Tongue (tissue), 3 donors: ENCODE measurements around the gene YIPF5. TPM values are rescaled to one million over a fixed set of nuclear protein-coding genes. Genes with fewer than 3 reads are reported as not detected.

Experiments
- DNase-seq: peaks from one replicate; pipeline ENCODE4 v3.0.0-alpha.2; 2015
- small RNA-seq: library from RNA; depleted of rRNA; stranded (forward); fragments of <200 nt; gene quantifications from one replicate; pipeline ENCODE3, GENCODE V24; 2014; ENCODE audit warnings: low replicate concordance
- total RNA-seq: library from RNA; depleted of rRNA; stranded (reverse); fragments of >200 nt; gene quantifications from one replicate; pipeline ENCODE4 v1.2.3, GENCODE V29; 2014

Gene YIPF5
- total RNA-seq, 1 donor from 2014 or later: 59.2 TPM

DNA sequence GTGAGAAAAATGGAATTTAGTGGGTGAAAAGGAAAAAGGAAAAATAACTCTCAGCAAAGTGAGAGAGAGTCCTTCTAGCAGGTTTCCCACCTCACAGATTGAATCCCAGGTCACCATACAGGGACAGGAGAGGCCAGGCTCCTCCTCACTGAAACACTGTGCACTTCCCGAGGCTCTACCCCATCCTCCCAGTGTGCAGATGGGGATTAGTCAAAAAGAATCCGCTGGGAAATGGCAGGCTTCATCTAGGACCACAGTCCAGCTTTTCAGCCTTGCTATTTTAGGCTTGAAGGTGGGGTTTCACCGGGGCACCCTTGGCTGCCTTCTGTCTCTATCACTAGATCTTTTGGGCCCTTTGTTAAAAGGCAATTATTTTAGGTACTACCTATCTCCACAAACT is 47.8 kb downstream of the YIPF5 start:
- DNase-seq: no peak

DNA sequence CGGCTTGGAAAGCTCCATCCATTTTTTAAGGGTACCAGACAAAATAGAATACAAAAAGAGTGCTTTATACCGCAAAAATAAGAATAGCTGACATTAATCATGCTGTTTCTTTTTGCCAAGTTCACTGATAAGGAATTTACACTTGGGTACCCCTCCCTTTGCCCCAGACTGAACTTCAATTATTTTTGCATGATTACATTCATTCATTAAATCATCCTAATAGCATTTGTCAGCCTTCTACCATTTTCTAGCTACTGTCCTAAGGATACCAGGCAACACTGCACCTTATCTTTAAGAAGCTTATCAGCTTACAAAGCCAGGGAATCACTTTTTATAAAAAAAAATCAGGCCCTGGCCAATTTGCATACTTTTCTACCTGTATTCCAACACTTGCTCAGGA is 48.4 kb downstream of the YIPF5 start:
- DNase-seq: no peak

DNA sequence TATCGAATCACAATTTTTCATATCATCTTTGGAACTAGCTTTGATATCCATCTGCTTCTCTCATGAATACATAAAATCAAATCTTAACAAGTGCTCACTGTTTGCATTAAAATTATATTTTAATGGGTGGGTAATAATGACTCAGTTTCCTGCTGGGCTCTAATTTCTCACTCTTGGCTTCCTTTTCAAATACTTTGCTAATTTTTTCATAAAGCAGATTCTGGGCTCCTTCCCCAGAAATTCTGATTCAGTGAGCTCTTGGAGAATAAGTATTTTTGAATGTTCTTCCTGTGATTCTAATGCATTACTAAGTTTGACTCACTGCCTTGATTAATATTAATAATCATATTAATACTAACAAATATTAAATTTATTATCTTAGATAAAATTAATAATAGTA is 48.9 kb downstream of the YIPF5 start:
- no peak for DNase-seq

DNA sequence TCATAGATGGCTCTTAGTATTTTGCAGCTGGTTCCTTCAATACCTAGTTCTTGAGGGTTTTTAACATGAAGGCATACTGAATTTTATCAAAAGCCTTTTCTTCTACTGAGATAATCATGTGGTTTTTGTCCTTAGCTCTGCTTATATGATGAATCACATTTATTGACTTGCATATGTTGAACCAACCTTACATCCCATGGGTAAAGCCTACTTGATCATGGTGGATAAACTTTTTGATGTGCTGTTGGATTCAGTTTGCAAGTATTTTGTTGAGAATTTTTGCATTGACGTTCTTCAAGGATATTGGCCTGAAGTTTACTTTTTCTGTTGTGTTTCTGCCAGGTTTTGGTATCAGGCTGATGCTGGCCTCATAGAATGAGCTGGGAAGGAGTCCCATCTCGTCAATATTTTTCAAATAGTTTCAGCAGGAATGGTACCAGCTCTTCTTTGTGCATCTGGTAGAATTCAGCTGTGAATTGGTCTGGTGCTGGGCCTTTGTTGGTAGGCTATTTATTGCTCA is 49.7 kb downstream of the YIPF5 start:
- DNase-seq: no peak

DNA sequence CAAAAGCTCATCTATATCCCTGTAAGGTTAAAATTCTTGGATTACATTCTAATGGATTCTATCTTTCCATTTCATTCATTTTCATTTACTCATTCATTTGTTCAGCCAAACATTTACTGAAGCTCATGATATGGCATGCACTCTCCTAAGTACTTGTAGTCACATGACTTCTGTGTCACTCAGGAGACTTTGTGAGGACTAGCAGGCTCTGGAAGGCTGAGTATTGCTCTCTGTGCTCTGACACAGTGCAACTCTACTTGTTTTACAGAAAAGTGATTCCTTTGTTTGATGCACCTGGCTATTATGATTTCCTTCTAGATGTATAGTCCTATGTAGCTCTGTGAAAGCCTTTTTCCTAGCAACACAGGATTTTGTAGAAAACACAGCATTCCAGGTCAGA is 53.0 kb downstream of the YIPF5 start:
- no peak for DNase-seq

DNA sequence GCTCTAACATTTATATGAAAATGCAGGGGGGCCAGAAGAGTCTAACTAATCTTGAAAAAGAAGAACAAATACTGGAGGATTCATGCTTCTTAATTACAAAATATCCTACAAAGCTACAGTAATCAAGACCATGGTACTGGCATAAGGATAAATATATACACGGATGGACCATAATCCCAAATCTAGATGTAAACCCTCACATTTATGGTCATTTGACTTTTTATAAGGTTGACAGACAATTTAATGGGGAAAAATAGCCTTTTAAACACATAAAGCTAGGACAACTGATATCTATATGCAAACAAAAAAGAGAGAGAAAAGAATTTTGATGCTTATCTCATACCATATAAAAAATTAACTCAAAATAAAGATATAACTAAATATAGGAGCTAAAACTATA is 55.9 kb downstream of the YIPF5 start:
- no peak for DNase-seq

Small RNA genes lying within 50 kb of the gene (small RNA-seq; reads per million reads assigned to genes)
- not detected for gene RN7SL87P

Other genes with a start within 250 kb of the YIPF5 start
- gene KCTD16, start 214 bp upstream of the YIPF5 start, total RNA-seq: 0.10 TPM